Activated CD4-positive, alpha-beta T cell treated with anti-CD3 and anti-CD28 coated beads, Interleukin-2, Interleukin-6, amounts not matched to agents 100 ng/mL and 50 ng/mL, durations not matched to agents 16 hours and 8 hours (primary cell): Measurements from ENCODE around the gene ENC1.
"Not testable (repeated sequence)": the region's sequence is repeated elsewhere in the genome, so short reads cannot be mapped to it uniquely, and the experiment has no call there.

ENCODE experiments used
- DNase-seq: peaks from one replicate; pipeline ENCODE4 v3.0.0-alpha.2; 2020

The ENC1 gene, protein sequence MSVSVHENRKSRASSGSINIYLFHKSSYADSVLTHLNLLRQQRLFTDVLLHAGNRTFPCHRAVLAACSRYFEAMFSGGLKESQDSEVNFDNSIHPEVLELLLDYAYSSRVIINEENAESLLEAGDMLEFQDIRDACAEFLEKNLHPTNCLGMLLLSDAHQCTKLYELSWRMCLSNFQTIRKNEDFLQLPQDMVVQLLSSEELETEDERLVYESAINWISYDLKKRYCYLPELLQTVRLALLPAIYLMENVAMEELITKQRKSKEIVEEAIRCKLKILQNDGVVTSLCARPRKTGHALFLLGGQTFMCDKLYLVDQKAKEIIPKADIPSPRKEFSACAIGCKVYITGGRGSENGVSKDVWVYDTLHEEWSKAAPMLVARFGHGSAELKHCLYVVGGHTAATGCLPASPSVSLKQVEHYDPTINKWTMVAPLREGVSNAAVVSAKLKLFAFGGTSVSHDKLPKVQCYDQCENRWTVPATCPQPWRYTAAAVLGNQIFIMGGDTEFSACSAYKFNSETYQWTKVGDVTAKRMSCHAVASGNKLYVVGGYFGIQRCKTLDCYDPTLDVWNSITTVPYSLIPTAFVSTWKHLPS

DNA sequence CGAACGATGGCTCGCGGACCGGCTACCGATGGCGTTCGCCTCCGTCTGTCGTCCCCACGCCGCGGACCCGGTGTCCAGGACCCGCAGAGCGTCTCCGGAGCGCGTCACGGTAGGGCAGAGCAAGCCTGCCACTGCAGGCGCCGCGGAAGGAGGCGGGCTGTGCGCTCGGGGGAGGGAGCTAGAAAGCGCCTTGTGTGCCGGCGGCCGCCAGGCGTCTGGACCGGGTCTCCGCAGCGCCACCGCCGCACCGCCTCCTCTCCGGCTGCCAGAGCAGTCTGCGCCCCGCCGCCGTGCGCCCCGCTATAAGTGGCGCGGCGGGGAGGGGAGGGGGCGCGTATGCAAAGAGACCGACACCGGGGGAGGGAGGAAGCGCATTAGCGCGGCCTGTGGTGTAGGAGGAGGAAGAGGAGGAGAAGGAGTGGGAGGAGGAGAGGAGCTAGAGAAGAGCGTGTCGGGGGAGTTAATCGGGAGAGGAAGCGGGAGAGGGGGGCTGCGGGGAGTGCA, at the start of gene ENC1:
ENC1 (minus strand) TSS at position 279 of the 504 bp plus-strand sequence. CDS start 4,243 bp downstream, outside the sequence.
- peak; percentile 87 for DNase-seq

DNA sequence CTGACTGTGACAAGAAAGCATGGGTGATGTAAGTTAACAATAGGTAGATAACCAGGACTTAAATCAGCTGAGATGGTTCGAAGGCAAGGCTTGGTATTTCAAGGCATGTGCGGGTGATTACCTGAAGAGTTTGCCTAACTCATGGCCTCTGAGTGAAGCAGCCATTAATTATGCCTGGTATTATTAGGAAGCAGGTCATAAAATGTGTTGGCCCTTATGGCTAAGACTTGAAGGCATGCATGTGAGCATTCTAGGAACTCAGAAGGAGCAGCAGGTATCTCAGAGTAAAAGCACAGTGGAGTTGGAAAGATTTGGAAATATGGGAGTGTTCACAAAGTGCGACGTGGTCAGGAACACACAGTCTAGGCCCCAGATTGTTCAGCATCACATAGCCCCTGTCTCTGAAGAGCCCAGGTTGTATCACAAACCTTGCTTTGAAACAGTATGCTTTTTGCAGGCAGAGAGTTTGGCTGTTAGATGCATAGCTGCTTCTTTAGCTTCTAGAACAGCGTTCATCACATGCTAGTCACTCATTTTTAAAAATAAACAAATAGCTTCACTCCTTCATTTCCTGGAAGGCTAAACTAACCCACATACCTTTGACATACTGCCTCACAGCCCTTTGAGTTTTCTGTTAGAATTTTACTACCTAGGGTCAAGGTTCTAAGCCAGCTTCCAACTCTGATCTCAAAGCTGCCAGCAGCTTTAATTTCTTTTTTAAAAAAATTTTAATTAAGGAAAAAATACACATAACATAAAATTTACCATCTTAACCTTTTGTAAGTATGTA, 46.6 kb upstream of the ENC1 start:
- no peak for DNase-seq

DNA sequence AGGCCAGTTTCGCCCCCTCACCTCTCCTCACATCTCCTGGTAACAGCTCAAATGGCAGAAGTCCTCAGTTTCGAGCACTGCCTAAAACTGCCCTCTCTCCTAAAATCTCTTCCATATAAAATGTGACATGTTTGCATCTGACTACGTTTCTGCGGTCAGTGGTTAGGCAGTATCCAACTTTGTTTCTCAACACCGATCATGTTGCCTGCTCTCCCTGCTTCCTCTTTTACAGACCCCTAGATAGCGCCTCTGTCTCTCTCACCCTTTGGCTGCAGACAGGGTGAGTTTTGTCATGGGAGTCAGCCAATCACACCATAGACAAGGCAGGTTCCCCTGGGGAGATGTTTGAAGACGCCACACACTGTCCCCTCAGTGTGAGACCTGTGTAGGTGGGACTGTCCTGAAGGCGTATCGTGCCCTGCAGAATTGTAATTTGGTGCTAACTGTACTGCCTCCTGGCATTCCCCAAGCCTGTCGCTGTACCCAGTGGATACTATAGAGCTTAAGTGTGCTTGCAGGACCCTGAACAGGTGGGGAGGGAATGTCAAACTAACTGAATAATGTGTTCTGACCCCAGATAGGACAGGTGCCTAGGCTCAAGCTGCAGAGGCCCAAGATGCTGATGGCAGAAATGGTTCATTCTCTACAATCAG, 45.6 kb upstream of the ENC1 start:
- peak; percentile 15 for DNase-seq

DNA sequence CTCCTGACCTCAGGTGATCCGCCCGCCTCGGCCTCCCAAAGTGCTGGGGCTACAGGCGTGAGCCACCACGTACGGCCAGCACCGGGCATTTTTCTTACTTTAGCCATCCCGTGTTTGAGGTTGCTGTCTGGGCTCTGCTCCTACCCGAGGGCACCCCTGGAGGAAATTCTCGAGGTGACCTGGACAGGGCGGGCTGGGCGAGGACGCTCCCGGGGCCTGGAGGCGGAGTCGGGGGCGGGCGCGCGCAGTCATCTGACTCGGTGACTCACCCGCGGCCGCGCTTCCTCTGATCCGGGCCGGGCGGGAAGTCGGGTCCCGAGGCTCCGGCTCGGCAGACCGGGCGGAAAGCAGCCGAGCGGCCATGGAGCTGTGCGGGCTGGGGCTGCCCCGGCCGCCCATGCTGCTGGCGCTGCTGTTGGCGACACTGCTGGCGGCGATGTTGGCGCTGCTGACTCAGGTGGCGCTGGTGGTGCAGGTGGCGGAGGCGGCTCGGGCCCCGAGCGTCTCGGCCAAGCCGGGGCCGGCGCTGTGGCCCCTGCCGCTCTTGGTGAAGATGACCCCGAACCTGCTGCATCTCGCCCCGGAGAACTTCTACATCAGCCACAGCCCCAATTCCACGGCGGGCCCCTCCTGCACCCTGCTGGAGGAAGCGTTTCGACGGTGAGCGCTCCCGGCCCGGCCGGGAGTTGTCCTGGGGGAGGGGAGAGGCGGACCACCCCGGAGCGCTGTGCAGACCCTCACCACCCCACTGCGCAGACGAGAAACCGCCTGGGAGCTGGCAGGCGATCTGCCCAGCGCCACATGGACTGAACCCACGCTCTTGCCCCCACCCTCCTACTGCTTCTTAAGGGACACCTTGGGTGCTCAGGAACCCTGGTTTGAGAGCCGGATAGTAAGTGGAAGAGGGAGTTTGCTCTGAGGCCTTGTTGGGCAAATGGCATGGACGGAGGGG, 44.6 kb upstream of the ENC1 start, which contains the start of gene HEXB:
HEXB (plus strand) TSS at position 334 of the 952 bp plus-strand sequence; CDS start at position 362, 28 bp downstream.
- DNase-seq: peak; percentile 92

DNA sequence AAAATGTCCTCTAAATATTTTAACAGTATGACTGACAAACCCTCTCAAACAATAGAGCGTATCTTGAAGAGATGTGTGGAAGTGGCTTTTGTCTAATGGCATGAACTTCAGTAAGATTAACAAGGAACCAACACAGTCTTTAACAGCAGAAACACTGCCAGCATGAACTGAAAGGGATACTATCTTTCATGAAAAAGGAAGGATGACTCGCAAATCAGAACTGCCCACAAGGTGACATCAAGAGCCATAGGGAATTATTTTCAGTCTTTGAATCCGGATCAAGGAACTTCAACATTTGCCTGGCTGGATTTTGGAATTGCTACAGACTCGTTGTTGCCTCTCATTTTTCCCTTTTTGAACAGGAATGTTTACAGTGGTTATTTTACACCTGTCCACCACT, 39.4 kb upstream of the ENC1 start:
- no peak for DNase-seq

DNA sequence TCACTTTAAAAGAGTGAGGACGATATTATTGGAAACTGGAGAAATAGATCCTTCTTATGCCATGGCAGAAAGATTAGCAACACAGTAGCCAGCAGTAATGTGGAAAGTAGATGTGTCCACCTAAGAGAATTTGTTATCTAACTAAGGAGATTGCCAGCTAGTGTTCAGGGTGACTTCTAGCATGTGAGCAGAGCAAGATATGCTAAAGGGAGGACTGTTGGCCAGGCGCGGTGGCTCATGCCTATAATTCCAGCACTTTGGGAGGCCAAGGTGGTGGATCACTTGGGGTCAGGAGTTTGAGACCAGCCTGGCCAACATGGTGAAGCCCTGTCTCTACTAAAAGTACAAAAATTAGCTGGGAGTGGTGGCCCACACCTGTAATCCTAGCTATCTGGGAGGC, 38.8 kb upstream of the ENC1 start:
- DNase-seq: not testable (repeated sequence)

DNA sequence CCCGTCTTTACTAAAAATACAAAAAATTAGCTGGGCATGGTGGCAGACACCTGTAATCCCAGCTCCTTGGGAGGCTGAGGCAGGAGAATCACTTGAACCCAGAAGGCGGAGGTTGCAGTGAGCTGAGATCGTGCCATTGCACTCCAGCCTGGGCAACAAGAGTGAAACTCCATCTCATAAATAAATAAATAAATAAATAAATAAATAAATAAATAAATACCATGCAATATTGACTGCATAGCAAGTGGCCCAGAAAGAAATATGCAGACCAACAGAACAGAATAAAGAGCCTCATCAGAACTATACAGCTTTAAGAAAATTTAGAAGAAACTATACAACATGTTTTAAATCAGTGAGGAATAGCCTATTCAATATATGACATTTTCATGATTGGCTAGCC, 37.6 kb upstream of the ENC1 start:
- not testable (repeated sequence) for DNase-seq

DNA sequence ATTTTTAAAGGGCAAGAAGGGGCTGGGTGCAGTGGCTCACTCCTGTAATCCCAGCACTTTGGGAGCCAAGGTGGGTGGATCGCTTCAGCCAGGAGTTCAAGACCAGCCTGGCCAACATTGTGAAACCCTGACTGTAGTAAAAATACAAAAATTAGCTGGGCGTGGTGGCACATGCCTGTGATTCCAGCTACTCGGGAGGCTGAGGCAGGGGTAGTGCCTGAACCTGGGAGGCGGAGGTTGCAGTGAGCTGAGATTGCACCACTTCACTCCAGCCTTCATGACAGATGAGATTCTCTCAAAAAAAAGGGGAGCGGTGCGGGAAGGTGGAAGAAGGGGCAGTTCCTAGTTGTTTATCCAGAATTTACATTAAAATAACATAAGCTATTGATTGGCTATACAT, 35.9 kb upstream of the ENC1 start:
- not testable (repeated sequence) for DNase-seq

DNA sequence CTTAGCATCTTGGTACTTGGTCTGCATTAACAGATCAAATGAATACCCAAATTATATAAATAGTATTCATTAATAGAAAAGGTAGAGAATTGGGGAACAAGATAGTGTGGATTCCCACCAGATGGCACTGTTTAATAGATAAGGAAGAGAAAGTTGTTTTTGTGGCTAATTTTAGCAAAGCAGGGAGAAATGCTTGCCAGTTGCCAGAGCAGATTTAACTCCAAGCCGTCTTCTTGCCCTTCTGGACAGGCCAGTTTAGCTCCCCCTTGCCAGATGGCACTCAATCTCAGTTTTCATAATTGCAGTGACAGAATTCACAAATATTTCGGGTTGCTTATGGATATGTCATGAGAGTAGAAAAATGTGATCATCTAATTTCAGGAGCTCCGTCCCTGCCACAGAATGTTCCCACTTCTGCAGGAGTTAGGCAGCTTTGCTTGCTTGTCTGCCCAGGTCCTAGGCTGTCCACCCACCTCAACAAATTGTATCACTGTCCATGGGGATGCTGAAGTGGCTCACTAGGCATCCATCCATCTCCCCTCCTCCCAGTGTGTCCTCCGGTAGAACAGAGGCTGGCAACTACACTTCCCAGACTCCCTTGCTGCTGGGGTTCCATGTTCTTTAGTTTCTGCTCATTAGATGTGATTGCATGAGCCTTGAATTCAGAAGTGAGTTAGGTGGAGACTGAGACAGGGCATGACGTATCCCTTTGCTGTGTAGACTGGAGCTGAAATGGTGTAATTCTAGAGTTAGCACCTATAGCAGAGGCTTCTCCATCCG, 32.7 kb upstream of the ENC1 start:
- no peak for DNase-seq

DNA sequence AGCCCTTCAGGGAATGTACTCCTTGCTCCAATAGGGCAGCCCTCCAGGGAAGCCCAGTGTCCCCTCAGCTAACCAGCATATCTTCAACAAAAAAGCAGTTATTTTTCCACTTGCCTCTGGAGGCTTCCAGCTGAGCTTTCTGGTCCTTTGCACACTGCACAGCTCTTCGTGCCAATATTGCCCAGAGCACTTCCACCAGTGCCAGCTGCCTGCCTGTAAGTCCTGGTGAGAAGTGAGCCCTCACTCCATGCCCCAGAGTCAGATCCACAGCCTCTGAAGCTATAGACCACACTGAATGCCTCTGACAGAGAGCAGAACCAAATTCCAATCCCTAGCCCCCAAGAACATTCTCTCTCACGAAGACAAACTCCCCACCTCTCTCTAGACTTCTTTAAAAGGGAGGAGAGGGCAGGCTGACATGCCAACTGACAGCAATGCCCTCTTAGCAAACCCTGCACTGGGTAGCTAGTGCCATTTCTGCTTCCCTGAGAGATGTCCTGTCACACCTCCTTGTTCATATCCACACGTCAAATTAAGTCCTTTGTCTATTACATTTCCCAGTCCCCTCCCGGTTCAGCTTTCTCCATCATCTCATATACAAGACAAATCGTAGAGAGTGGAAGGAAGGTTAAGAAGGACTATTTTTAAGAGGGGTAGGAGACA, 31.8 kb upstream of the ENC1 start:
- no peak for DNase-seq

DNA sequence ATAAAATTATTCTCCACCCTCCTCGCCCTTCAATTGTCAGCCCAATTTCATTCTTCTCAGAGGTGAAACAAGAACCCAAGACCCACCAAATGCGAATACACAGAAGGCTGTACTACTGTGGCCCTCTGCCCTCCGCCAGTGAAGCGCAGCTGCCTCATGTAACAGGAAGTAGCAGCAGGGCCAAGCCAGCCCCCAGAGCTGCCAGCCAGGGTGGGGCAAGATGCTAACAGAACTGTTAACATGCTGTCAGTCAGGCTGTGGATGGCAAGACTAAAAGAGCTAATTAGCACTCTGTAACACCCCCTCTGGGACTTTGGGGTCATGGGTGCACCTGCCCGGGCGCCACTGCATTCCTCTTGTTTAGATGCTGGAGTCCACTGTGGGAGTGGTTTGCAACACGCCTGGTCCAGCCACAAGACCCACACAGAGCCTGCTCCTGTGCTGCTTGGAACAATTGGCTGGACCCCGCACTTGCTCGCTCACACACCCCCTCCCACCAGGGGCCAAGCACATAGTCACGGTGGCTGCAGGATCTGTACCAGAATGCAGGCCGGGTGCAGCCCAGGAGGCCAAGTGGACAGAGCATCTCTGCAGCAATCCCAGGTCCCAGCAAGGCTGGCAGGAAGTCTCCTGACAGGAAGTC, 30.0 kb upstream of the ENC1 start:
- no peak for DNase-seq

DNA sequence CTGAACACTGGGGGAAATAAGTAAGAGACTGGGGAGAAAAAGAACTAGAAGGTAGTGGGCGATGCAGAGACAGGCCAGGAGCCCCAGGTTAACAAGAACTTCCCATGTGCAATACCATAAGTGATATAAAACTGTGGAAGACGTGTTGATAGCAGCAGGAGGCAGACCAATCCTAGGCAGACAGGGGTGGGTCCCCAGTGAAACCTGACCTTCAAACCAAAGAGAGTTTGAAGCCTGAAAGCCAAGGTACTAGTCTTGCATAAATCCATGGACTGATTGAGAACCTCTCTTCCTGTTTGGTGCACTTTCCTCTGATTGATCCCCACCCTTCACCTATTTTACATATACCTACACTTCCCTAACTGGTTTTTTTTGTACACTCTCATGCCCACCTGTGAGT, 29.3 kb upstream of the ENC1 start:
- DNase-seq: no peak

DNA sequence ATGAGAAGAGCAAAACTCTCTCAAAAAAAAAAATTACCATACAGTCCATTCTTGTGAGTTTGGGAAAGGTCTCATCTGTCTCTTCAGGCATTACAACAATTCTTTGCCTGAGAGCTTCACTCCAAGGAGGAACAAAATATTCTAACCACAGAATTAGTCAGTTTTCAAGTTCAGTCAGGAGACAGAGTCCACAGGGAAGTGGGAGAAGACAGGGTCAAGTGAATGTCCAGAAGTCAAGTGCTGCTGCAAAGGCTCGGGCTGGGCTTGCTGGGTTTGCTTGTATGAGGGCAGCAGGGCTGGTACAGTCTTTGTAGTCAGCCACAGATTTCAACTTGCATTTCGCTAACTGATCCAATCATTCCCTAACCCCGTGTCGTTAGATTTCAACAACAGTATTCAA, 26.9 kb upstream of the ENC1 start:
- DNase-seq: no peak

DNA sequence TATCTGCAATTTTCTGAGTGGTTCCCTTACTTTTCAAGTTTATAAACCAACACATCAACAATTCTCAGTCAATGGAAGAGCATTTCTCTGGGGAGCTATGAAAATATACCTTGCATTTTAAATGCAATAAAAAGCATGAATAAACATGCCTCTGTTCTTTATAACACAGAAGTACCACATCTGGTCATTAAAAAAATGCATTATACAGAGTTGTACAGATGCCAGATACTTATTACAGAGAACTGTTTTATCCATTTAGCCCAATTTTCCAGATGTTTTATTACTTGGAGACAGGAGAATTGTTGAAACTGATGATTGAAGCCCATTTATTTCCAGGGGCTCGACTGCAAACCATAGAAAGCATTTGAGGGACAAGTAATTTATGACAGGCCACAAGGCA, 25.3 kb upstream of the ENC1 start:
- no peak for DNase-seq

DNA sequence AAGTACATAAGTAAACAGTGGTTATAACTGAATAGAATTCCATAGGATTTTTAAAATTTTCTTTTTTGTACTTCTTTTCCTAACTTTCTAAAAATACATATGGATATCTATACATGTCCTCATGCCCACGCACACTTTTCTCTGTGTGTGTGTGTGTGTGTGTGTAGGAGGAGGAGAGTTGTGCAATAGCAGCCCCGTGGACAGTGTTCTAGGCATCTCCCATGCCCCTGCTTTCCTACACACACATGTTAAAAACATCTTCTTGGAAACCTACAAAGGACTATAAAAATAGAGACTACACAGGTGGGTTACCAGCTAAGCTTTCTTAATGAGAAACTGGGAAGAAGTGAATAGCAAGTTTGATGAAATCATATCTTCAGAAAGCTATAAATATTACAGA, 24.7 kb upstream of the ENC1 start:
- DNase-seq: no peak

DNA sequence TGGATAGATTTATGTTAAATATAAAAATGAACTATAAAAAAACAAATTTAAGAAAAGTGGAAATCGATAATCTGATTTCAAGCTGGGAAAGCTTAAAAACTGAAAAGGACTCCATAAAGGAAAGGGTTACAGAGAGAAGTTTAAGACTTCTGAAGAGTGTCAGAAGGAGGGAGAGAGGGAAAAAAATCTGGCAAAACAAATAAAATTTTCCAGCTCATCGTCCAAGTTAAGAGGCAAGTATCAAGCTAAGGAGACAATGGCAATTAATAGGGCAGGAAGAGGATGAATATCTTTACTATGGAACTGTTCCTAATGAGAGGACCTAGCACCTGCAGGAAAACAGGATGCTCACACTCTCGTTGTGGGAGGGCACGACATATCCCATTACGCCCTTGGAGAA, 24.0 kb upstream of the ENC1 start:
- DNase-seq: no peak

DNA sequence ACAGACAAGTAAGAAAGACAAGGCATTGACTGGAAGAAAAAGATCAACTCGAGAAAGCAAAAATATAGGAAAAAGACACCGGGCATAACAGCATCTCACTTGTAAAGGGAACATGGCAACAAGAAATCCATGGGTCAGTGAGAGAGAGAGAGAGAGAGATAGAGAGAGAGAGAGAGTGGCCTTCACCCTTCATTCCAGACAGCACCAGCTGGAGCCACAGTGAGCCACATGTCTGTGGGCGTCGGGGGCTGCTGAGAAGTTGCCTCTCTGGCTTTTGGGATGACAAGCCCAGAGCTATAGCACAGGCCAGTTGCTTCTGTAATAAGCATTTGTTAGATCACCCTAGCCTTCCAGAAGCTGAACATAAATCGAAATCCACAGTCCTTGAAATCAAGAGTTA, 20.3 kb upstream of the ENC1 start:
- no peak for DNase-seq

DNA sequence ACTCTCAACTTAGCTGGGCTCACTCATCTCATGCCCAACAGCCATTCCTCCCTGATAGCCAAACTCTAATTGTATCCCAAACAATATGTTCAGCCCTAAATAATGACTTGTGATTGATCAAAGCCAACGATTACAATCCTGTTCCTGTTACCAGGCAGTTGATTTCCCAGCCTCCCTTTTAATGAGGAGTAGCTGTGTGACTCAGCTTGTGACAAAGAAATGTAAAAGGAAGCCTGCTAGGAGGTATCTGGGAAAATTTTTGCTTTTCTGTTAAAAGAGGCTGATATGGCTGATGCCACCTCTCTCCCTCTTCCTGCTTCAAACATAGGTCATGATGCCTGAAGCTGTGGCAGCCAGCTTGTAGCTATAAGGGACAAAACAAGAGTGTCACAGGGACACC, 19.6 kb upstream of the ENC1 start:
- DNase-seq: no peak

DNA sequence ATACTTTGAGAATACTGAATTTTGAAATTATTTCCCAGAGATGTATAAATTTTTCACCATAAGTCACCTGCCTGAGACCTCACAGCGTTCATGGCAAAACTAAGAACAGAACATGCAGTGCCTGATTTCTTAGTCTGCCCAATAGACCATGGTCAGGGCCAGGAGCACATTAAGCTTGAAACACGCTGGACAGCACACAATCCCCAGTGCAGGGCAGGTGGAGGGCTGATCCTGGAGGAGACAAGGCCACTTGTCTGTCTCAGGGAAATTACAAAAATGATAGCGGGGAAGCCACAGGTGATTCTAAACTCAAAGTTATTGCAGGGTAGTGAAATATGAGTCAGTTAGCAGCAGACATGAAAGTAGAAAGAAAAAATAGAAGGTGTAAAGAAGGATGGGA, 18.6 kb upstream of the ENC1 start:
- no peak for DNase-seq

DNA sequence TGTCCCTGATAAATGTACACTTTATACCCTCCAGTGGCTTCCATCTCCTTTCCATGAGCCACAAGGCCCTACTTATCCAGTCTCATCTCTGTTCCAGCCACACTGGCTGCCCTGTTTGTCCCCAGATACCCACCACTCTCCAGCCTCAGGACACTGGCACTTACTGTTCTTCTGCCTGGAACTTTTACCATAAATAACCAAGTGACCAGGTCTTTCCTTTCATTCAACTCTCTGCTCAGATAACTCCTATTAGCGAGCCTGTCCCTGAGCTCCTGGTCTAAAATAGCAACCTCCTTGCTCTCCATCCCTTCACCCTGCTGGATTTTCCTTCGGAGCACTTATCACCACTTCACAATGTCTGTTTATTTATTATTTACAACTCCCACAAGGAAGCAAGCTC, 16.6 kb upstream of the ENC1 start:
- DNase-seq: no peak
